Neuronal stem cell (in vitro differentiated cells): ENCODE data around the gene ZNF423.

Experiments
- DNase-seq: peaks from one replicate; pipeline ENCODE4 v3.0.0-alpha.2; 2013; ENCODE audit warnings: low spot score
- H2AFZ ChIP-seq: one replicate; pipeline ENCODE4 v1.6.1; 2013; ENCODE audit warnings: mild to moderate bottlenecking, low read length, inconsistent platforms
- H2AK5ac ChIP-seq: 2 replicates; pipeline ENCODE4 v1.6.1; 2013; ENCODE audit warnings: low read depth, mild to moderate bottlenecking, inconsistent platforms, low read length, moderate library complexity, mixed read lengths
- H2BK120ac ChIP-seq: 2 replicates; pipeline ENCODE4 v1.6.1; 2013; ENCODE audit warnings: low read depth, mild to moderate bottlenecking, inconsistent platforms, low read length, moderate library complexity, mixed read lengths
- H2BK12ac ChIP-seq: one replicate; pipeline ENCODE4 v1.6.1; 2013; ENCODE audit warnings: low read length, inconsistent platforms
- H2BK15ac ChIP-seq: 2 replicates; pipeline ENCODE4 v1.6.1; 2013; ENCODE audit warnings: mild to moderate bottlenecking, low read length, inconsistent platforms, mixed read lengths
- H2BK5ac ChIP-seq: one replicate; pipeline ENCODE4 v1.6.1; 2013; ENCODE audit warnings: inconsistent platforms, mild to moderate bottlenecking, low read length, moderate library complexity
- H3K14ac ChIP-seq: one replicate; pipeline ENCODE4 v1.6.1; 2013; ENCODE audit warnings: low read length, inconsistent platforms
- H3K18ac ChIP-seq: 2 replicates; pipeline ENCODE4 v1.6.1; 2013; ENCODE audit warnings: low read length, inconsistent platforms
- H3K23ac ChIP-seq: 2 replicates; pipeline ENCODE4 v1.6.1; 2013; ENCODE audit warnings: low read depth, mild to moderate bottlenecking, mixed read lengths, low read length, inconsistent platforms; ENCODE audit not compliant: poor library complexity
- H3K27ac ChIP-seq: replicated peaks from 3 replicates; pipeline ENCODE4 v1.5.1; 2013; ENCODE audit warnings: low read length, inconsistent platforms
- H3K27me3 ChIP-seq, 3 experiments: 2 replicates each; pipeline ENCODE4 v1.6.1; 2013; ENCODE audit warnings: low read length in 3 of 3, mild to moderate bottlenecking in 2 of 3, inconsistent platforms in 1 of 3, low read depth in 1 of 3, mixed read lengths in 1 of 3, moderate library complexity in 1 of 3; ENCODE audit not compliant: control insufficient read depth in 3 of 3, insufficient read depth in 3 of 3
- H3K36me3 ChIP-seq, 2 donors: replicated peaks in 1 of 2; 2 replicates each; pipeline ENCODE4 v1.6.1; 2013; ENCODE audit warnings: low read length in 2 of 2; ENCODE audit not compliant: control insufficient read depth in 2 of 2, insufficient read depth in 2 of 2
- H3K4ac ChIP-seq: 2 replicates; pipeline ENCODE4 v1.6.1; 2013; ENCODE audit warnings: inconsistent platforms, mild to moderate bottlenecking, low read length, moderate library complexity
- H3K4me1 ChIP-seq, 2 donors: 1 replicate in 1 of 2; 2 replicates in 1 of 2; pipeline ENCODE4 v1.6.1; 2013; ENCODE audit warnings: low read length in 2 of 2, low read depth in 1 of 2; ENCODE audit not compliant: control insufficient read depth in 2 of 2, insufficient read depth in 1 of 2
- H3K4me2 ChIP-seq: one replicate; pipeline ENCODE4 v1.6.1; 2013; ENCODE audit warnings: mild to moderate bottlenecking, low read length, inconsistent platforms; ENCODE audit not compliant: insufficient read depth, poor library complexity, severe bottlenecking
- H3K4me3 ChIP-seq, 2 donors: 2 replicates each; pipeline ENCODE4 v1.5.1; 2013; ENCODE audit warnings: low read length in 2 of 2, mild to moderate bottlenecking in 2 of 2, inconsistent platforms in 1 of 2, moderate library complexity in 1 of 2
- H3K79me1 ChIP-seq: one replicate; pipeline ENCODE4 v1.6.1; 2013; ENCODE audit warnings: low read depth, mild to moderate bottlenecking, inconsistent platforms, low read length, moderate library complexity
- H3K9ac ChIP-seq: one replicate; pipeline ENCODE4 v1.6.1; 2013; ENCODE audit warnings: mild to moderate bottlenecking, low read depth, low read length, inconsistent platforms; ENCODE audit not compliant: poor library complexity
- H3K9me3 ChIP-seq, 2 donors: replicated peaks in 1 of 2; 2 replicates each; pipeline versions ENCODE3 to v1.6.1; 2013; ENCODE audit warnings: low read length in 2 of 2, mild to moderate bottlenecking in 2 of 2, inconsistent platforms in 1 of 2, low read depth in 1 of 2, mixed read lengths in 1 of 2, moderate library complexity in 1 of 2; ENCODE audit not compliant: control insufficient read depth in 2 of 2, insufficient read depth in 1 of 2
- H4K8ac ChIP-seq: one replicate; pipeline ENCODE4 v1.6.1; 2013; ENCODE audit warnings: low read depth, mild to moderate bottlenecking, inconsistent platforms, low read length, moderate library complexity
- H4K91ac ChIP-seq: one replicate; pipeline ENCODE4 v1.6.1; 2013; ENCODE audit warnings: low read length, low read depth, mild to moderate bottlenecking, inconsistent platforms; ENCODE audit not compliant: poor library complexity
- WGBS, 2 donors: extraction: QIAGEN DNeasy Blood & Tissue Kit; methylation state at CpG; one replicate each; pipeline ENCODE4 v1.1.7; 2013; ENCODE audit warnings: missing lambda C conversion rate in 2 of 2, mixed read lengths in 1 of 2; ENCODE audit not compliant: insufficient read length in 2 of 2, insufficient replicate concordance in 1 of 2; ENCODE audit errors: extremely low coverage in 2 of 2; 5-methylcytosine and 5-hydroxymethylcytosine counted together

Gene ZNF423

DNA sequence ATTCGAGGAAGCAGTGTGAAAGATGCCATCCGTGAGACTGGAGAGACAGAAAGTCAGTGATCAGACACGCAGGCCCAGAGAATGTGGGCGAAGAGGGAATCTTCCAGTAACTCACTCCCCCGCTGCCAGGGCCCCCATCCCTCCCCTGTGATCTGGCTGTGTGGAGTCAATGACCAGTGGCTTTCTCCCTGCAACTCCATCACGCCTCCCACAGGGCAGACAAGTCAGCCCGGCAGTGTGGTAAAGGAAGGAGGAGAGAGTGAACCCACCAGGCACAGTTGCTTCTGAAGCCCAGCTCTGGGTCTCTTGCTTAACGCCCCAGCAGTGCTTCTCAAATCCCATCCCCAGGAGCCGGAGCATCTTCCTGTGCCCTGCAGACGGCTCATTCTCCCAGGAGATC lies 142.1 kb downstream of the ZNF423 start:
- Histone ChIP-seq H3K4me1 (peaks cover 15 to 21% of the 10 kb centered on the region in 2 donors), H2BK120ac (no peak overlapping the region), H3K36me3 (peaks cover 0 to 42% of the 10 kb centered on the region in 2 donors), H3K27ac (no peak overlapping the region), H2BK5ac (no peak overlapping the region), H2AK5ac (no peak overlapping the region), H3K79me1 (peaks cover 3% of the 10 kb centered on the region), H2BK12ac (no peak overlapping the region), H3K23ac (no peak overlapping the region), H3K14ac (no peak overlapping the region), H3K18ac (no peak overlapping the region), H4K91ac (no peak overlapping the region), H3K9ac (peak overlapping the region; percentile 26), H2BK15ac (no peak overlapping the region), H3K4ac (no peak overlapping the region), H4K8ac (no peak overlapping the region), H3K4me3 (no peak overlapping the region), H3K9me3 (peaks cover 0 to 4% of the 10 kb centered on the region in 2 donors), H3K4me2 (no peak overlapping the region), H3K27me3 (no peaks in the 10 kb centered on the region), H2AFZ (no peak overlapping the region)
- no CpG with 5 or more reads among the region's 10 CpGs for WGBS, 2 donors
- DNase-seq: no peak

DNA sequence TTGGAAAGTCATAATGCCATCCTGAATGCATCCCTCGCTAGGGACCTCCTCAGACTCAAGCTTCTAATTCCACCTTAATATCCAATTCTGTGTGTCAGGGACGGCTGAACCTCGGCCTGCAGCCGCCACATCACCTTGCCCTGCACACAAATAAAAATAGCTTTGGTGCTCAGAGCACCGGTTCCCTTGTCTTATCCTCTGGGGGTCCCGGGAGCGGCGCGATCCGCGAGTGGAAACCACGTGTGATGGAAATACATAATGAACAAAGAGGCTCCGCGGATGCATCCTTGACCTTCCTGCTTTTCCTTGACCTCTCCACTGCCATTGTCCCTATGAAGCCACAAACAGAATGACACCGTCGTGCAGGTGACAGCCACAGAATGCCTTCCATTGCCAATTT lies 143.4 kb downstream of the ZNF423 start:
- H2AK5ac ChIP-seq: no peak overlapping the region
- no peak overlapping the region for H3K27ac ChIP-seq
- H2BK15ac ChIP-seq: no peak overlapping the region
- H3K4ac ChIP-seq: no peak overlapping the region
- no CpG with 5 or more reads among the region's 16 CpGs for WGBS, 2 donors
- H3K14ac ChIP-seq: no peak overlapping the region
- no peak overlapping the region for H3K18ac ChIP-seq
- H2BK5ac ChIP-seq: no peak overlapping the region
- H2BK120ac ChIP-seq: no peak overlapping the region
- H2BK12ac ChIP-seq: no peak overlapping the region
- no peak overlapping the region for H2AFZ ChIP-seq
- H3K9ac ChIP-seq: no peak overlapping the region
- peaks cover 5% of the 10 kb centered on the region for H3K79me1 ChIP-seq
- H3K27me3 ChIP-seq: no peaks in the 10 kb centered on the region
- no peak overlapping the region for H3K4me2 ChIP-seq
- no peak overlapping the region for H4K8ac ChIP-seq
- H3K4me3 ChIP-seq: no peak overlapping the region
- H4K91ac ChIP-seq: no peak overlapping the region
- peaks cover 0 to 4% of the 10 kb centered on the region in 2 donors for H3K9me3 ChIP-seq
- H3K4me1 ChIP-seq: peaks cover 15 to 21% of the 10 kb centered on the region in 2 donors
- H3K23ac ChIP-seq: no peak overlapping the region
- H3K36me3 ChIP-seq: peaks cover 0 to 35% of the 10 kb centered on the region in 2 donors
- no peak for DNase-seq

DNA sequence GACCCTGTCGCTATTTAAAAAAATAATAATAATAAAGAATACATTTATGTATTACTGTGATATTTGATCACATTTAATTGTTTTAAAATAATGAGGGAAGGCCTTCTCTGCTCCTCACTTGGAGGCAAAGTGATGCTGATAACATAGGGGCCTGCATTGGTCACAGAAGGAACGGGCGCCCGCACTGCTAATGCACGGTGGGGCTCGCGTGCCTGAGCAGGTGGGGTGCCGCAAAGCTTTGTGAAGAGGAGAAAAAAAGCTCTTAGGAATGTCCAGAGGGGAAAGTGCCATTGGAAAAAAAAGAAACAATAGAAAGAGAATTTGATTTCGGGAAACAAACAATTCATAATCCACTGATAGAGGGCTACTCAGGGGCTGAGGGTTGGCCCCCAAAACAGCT lies 143.8 kb downstream of the ZNF423 start:
- no peak overlapping the region for H3K9ac ChIP-seq
- H3K79me1 ChIP-seq: peaks cover 5% of the 10 kb centered on the region
- no peak overlapping the region for H2AFZ ChIP-seq
- peaks cover 0 to 31% of the 10 kb centered on the region in 2 donors for H3K36me3 ChIP-seq
- no CpG with 5 or more reads among the region's 9 CpGs for WGBS, 2 donors
- H2BK120ac ChIP-seq: no peak overlapping the region
- H3K4me3 ChIP-seq: no peak overlapping the region
- no peak overlapping the region for H2BK12ac ChIP-seq
- DNase-seq: no peak
- H3K27me3 ChIP-seq: no peaks in the 10 kb centered on the region
- H3K9me3 ChIP-seq: peaks cover 0 to 4% of the 10 kb centered on the region in 2 donors
- H3K27ac ChIP-seq: no peak overlapping the region
- H3K18ac ChIP-seq: no peak overlapping the region
- no peak overlapping the region for H2AK5ac ChIP-seq
- no peak overlapping the region for H2BK15ac ChIP-seq
- H4K8ac ChIP-seq: no peak overlapping the region
- H3K23ac ChIP-seq: no peak overlapping the region
- no peak overlapping the region for H2BK5ac ChIP-seq
- H3K4me1 ChIP-seq: peaks cover 15 to 20% of the 10 kb centered on the region in 2 donors
- H3K4me2 ChIP-seq: no peak overlapping the region
- no peak overlapping the region for H4K91ac ChIP-seq
- no peak overlapping the region for H3K4ac ChIP-seq
- H3K14ac ChIP-seq: no peak overlapping the region

DNA sequence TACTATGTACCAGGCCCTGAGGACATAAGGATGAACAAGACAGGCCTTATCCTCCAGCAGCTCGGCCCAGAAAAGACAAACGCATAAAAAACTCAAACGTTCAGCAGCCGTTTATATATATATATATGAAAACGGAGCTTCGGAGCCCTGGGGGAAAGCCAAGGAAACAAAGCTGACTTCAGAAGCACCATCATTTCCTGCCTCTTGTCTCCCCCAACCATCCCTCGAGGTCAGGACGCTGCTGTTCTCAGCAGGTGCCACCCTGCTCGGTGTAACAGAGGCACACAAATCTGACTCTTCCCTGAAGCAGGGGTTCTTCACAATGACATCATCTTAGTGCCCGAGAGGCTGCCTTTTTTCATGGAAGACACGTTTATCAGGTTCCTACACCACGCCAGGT lies 146.9 kb downstream of the ZNF423 start:
- Histone ChIP-seq H2AFZ (no peak overlapping the region), H3K4me2 (no peak overlapping the region), H3K79me1 (peaks cover 7% of the 10 kb centered on the region), H2BK5ac (no peak overlapping the region), H2BK120ac (no peak overlapping the region), H2BK12ac (no peak overlapping the region), H4K91ac (no peak overlapping the region), H3K27me3 (no peaks in the 10 kb centered on the region), H3K4me3 (no peak overlapping the region), H3K4me1 (peaks cover 14 to 18% of the 10 kb centered on the region in 2 donors), H3K27ac (no peak overlapping the region), H2AK5ac (peak overlapping the region; percentile 56), H3K9me3 (peaks cover 0 to 4% of the 10 kb centered on the region in 2 donors), H3K4ac (no peak overlapping the region), H3K9ac (no peak overlapping the region), H3K14ac (peak overlapping the region; percentile 9), H3K36me3 (peaks cover 2 to 26% of the 10 kb centered on the region in 2 donors), H2BK15ac (no peak overlapping the region), H4K8ac (no peak overlapping the region), H3K23ac (no peak overlapping the region), H3K18ac (peak overlapping the region; percentile 17)
- no CpG with 5 or more reads among the region's 12 CpGs for WGBS, 2 donors
- no peak for DNase-seq
